PC-3 (cell line): ENCODE results near the gene IFI27L2. TPM values are rescaled to one million over a fixed set of nuclear protein-coding genes. Genes with fewer than 3 reads are reported as not detected.

ENCODE experiments used
- ATAC-seq: fragments of 200-7000 bp; cut with Tn5 transposase; 2 replicates; pipeline ENCODE4 v1.9.1; 2020; ENCODE audit warnings: mild to moderate bottlenecking, moderate library complexity
- BruUV-seq: library from RNA; stranded (reverse); fragments of 400-500 nt; replicated peaks from 2 replicates; lab custom pipeline; 2021; lab: Mats Ljungman, UMichigan
- CTCF ChIA-PET: fragments of 300-600 bp; sonication (Branson Sonifier 250); formaldehyde crosslinking; loops from one replicate; lab custom pipeline; 2022; ENCODE audit warnings: antibody characterized with exemption; lab: Charles Lee
- POLR2A ChIA-PET: fragments of 300-600 bp; sonication (Branson Sonifier 250); formaldehyde crosslinking; loops from one replicate; lab custom pipeline; 2022; ENCODE audit warnings: antibody characterized with exemption; ENCODE audit not compliant: unreplicated experiment; lab: Charles Lee
- DNase-seq: peaks from one replicate; pipeline ENCODE4 v3.0.0-alpha.2; 2015
- H2AFZ ChIP-seq: fragments of 300-600 bp; sonication (generic); 2 replicates; pipeline ENCODE4 v1.6.0; 2016; ENCODE audit warnings: antibody characterized with exemption, low read length
- H3F3A ChIP-seq: fragments of 300-600 bp; sonication (generic); one replicate; pipeline ENCODE4 v1.6.0; 2017; ENCODE audit warnings: antibody characterized with exemption, low read length, control low read depth, mild to moderate bottlenecking; ENCODE audit not compliant: unreplicated experiment
- H3K27ac ChIP-seq: fragments of 300-600 bp; sonication (generic); 2 replicates; pipeline ENCODE4 v1.5.1; 2016; ENCODE audit warnings: mild to moderate bottlenecking, low read length
- H3K27me3 ChIP-seq: fragments of 300-600 bp; sonication (generic); 2 replicates; pipeline ENCODE4 v1.6.1; 2016; ENCODE audit warnings: low read length, mixed read lengths
- H3K36me3 ChIP-seq: fragments of 300-600 bp; sonication (generic); 2 replicates; pipeline ENCODE4 v1.6.1; 2016; ENCODE audit warnings: low read depth, mixed run types, low read length, mixed read lengths
- H3K4me1 ChIP-seq: fragments of 300-600 bp; sonication (generic); 2 replicates; pipeline ENCODE4 v1.5.1; 2016; ENCODE audit warnings: low read length; ENCODE audit not compliant: insufficient read depth
- H3K4me2 ChIP-seq: fragments of 300-600 bp; sonication (generic); 2 replicates; pipeline ENCODE4 v1.6.0; 2016; ENCODE audit warnings: low read length
- H3K4me3 ChIP-seq: fragments of 300-600 bp; sonication (generic); 2 replicates; pipeline ENCODE4 v1.5.1; 2016; ENCODE audit warnings: mild to moderate bottlenecking, low read length, mixed read lengths
- H3K79me2 ChIP-seq: fragments of 300-600 bp; sonication (generic); 2 replicates; pipeline ENCODE4 v1.6.1; 2017; ENCODE audit warnings: low read length, mixed read lengths
- H3K9ac ChIP-seq: fragments of 300-600 bp; sonication (generic); 2 replicates; pipeline ENCODE4 v1.6.0; 2016; ENCODE audit warnings: mild to moderate bottlenecking, low read length
- H3K9me2 ChIP-seq: fragments of 300-600 bp; sonication (generic); replicated peaks from 2 replicates; pipeline ENCODE4 v1.6.1; 2016; ENCODE audit warnings: mixed run types, low read length, mixed read lengths
- H3K9me3 ChIP-seq: fragments of 300-600 bp; sonication (generic); 2 replicates; pipeline ENCODE4 v1.6.1; 2016; ENCODE audit warnings: low read length, mixed read lengths
- H4K20me1 ChIP-seq: fragments of 300-600 bp; sonication (generic); 2 replicates; pipeline ENCODE4 v1.6.1; 2016; ENCODE audit warnings: low read length, mixed read lengths
- CTCF ChIP-seq: fragments of 300-600 bp; sonication (generic); conservative IDR thresholded peaks from 2 replicates; pipeline ENCODE4 v1.5.1; 2017; ENCODE audit warnings: antibody characterized with exemption, low read depth, mild to moderate bottlenecking, low read length
- EZH2 ChIP-seq: fragments of 300-600 bp; sonication (generic); IDR thresholded peaks from one replicate; pipeline ENCODE4 v1.6.1; 2017; ENCODE audit warnings: antibody characterized with exemption, mild to moderate bottlenecking, low read length; ENCODE audit not compliant: unreplicated experiment
- EZH2phosphoT487 ChIP-seq: fragments of 300-600 bp; sonication (generic); IDR thresholded peaks from 2 replicates; pipeline ENCODE4 v1.6.1; 2018; ENCODE audit warnings: mild to moderate bottlenecking, antibody characterized with exemption, low read length, borderline replicate concordance
- intact Hi-C: fragments of 100-400 bp; cut with micrococcal nuclease; formaldehyde crosslinking; loops from 2 replicates; pipeline ENCODE4 v1.9.0; 2023
- total RNA-seq: library from RNA; depleted of rRNA; stranded (reverse); fragments of >200 nt; gene quantifications from 2 replicates; pipeline ENCODE4 v1.2.3, GENCODE V29; 2014

Gene IFI27L2
- total RNA-seq, 1 experiment from 2014 or later: 42.7 TPM

- H2AFZ ChIP-seq: no peak overlapping the region
- H3K4me2 ChIP-seq: no peak overlapping the region
- H3K27ac ChIP-seq: no peak overlapping the region
- no peaks in the 10 kb centered on the region for H3K27me3 ChIP-seq
- DNase-seq (no peak), ATAC-seq (no peak)
- no peak for TF ChIP-seq CTCF
- no peak for TF ChIP-seq EZH2phosphoT487
- no peak for TF ChIP-seq EZH2
- no peaks in the 10 kb centered on the region for H3F3A ChIP-seq
- H3K9me3 ChIP-seq: no peaks in the 10 kb centered on the region
- BruUV-seq: no TSS peak
- H3K4me3 ChIP-seq: no peak overlapping the region
- ChIA-PET POLR2A (no interaction called here), CTCF (no interaction called here)
- no peaks in the 10 kb centered on the region for H4K20me1 ChIP-seq
- no peaks in the 10 kb centered on the region for H3K36me3 ChIP-seq
- H3K9me2 ChIP-seq: no peaks in the 10 kb centered on the region
- H3K4me1 ChIP-seq: no peaks in the 10 kb centered on the region
- H3K79me2 ChIP-seq: no peaks in the 10 kb centered on the region
- H3K9ac ChIP-seq: no peak overlapping the region
- intact Hi-C loops: no loop called here
Observed at GRCh38 chr14:94102768-94103482, 26.5 kb downstream of the IFI27L2 start.

- TF ChIP-seq CTCF (no peak), EZH2 (no peak), EZH2phosphoT487 (no peak)
- DNase-seq: no peak
- H3K4me3 ChIP-seq: no peak overlapping the region
- no peaks in the 10 kb centered on the region for H4K20me1 ChIP-seq
- no peak for ATAC-seq
- H3K9me2 ChIP-seq: no peaks in the 10 kb centered on the region
- no peaks in the 10 kb centered on the region for H3K4me1 ChIP-seq
- BruUV-seq: no TSS peak
- H3K27ac ChIP-seq: no peak overlapping the region
- intact Hi-C loops: no loop called here
- H3K9ac ChIP-seq: no peak overlapping the region
- no peak overlapping the region for H2AFZ ChIP-seq
- CTCF ChIA-PET: no interaction called here
- no peaks in the 10 kb centered on the region for H3F3A ChIP-seq
- no peaks in the 10 kb centered on the region for H3K36me3 ChIP-seq
- POLR2A ChIA-PET: no interaction called here
- no peaks in the 10 kb centered on the region for H3K27me3 ChIP-seq
- H3K79me2 ChIP-seq: no peaks in the 10 kb centered on the region
- H3K4me2 ChIP-seq: no peak overlapping the region
- H3K9me3 ChIP-seq: no peaks in the 10 kb centered on the region
Observed at GRCh38 chr14:94101748-94102147, 27.7 kb downstream of the IFI27L2 start.

- no peak overlapping the region for H3K4me2 ChIP-seq
- H3K36me3 ChIP-seq: no peaks in the 10 kb centered on the region
- intact Hi-C loops: no loop called here
- H3K4me1 ChIP-seq: no peaks in the 10 kb centered on the region
- H3F3A ChIP-seq: no peaks in the 10 kb centered on the region
- H3K9me3 ChIP-seq: no peaks in the 10 kb centered on the region
- no peaks in the 10 kb centered on the region for H4K20me1 ChIP-seq
- H3K9ac ChIP-seq: no peak overlapping the region
- ATAC-seq: peak; percentile 68
- no peak overlapping the region for H3K27ac ChIP-seq
- no TSS peak for BruUV-seq
- H2AFZ ChIP-seq: no peak overlapping the region
- H3K79me2 ChIP-seq: no peaks in the 10 kb centered on the region
- peak; percentile 17 for DNase-seq
- no peaks in the 10 kb centered on the region for H3K27me3 ChIP-seq
- H3K4me3 ChIP-seq: no peak overlapping the region
- H3K9me2 ChIP-seq: no peaks in the 10 kb centered on the region
- ChIA-PET CTCF (no interaction called here), POLR2A (no interaction called here)
- TF ChIP-seq EZH2 (no peak), EZH2phosphoT487 (no peak), CTCF (no peak)
Observed at GRCh38 chr14:94100847-94101246, 28.6 kb downstream of the IFI27L2 start.
